ENCODE results near the gene GYS1. TPM values are rescaled to one million over a fixed set of nuclear protein-coding genes. Genes with fewer than 3 reads are reported as not detected.

The GYS1 gene
- 17.3 to 24.3 TPM (median 21.1 TPM) in 5 replicates for total RNA-seq (2022; extraction: Qiagen RNA extraction)

GRCh38 chr19:48993175-48994034 lies at the start of gene GYS1, which contains the start of gene RUVBL2:
Gene GYS1 (minus strand): TSS chr19:48993309. CDS start chr19:48993112, 197 bp downstream.
Gene RUVBL2 (plus strand): TSS chr19:48993887. CDS start chr19:48993912, 25 bp downstream.

GRCh38 chr19:49036815-49037214 lies 43.7 kb upstream of the GYS1 start, which contains the start of gene CGB1:
Gene CGB1 (minus strand): TSS chr19:49036895. CDS start chr19:49036711, 184 bp downstream.

GRCh38 chr19:49031642-49032301 lies 38.7 kb upstream of the GYS1 start, which contains the start of gene CGB2:
Gene CGB2 (plus strand): TSS chr19:49031890. CDS start chr19:49032096, 206 bp downstream.

GRCh38 chr19:49024233-49024632 lies 31.1 kb upstream of the GYS1 start, which contains the start of gene CGB3:
Gene CGB3 (minus strand): TSS chr19:49024333. CDS start chr19:49023971, 362 bp downstream.

GRCh38 chr19:49017041-49017665 lies 24.0 kb upstream of the GYS1 start, which contains the start of gene LHB:
Gene LHB (minus strand): TSS chr19:49017091. CDS start chr19:49017081, 10 bp downstream.

GRCh38 chr19:48965040-48965805 lies 27.9 kb downstream of the GYS1 start, which contains the start of gene FTL:
Gene FTL (plus strand): TSS chr19:48965309. CDS start chr19:48965508, 199 bp downstream.

GRCh38 chr19:48954595-48955307 lies 38.4 kb downstream of the GYS1 start, which contains the start of gene BAX:
Gene BAX (plus strand): TSS chr19:48954875. CDS start chr19:48954929, 54 bp downstream.

GRCh38 chr19:48933382-48933932 lies 59.7 kb downstream of the GYS1 start, which contains the start of gene DHDH:
Gene DHDH (plus strand): TSS chr19:48933699. CDS start chr19:48933722, 23 bp downstream.

Other genes starting within 250 kb of the GYS1 start
- not detected in 5 replicates for gene IZUMO1, start 246.4 kb downstream of the GYS1 start, total RNA-seq (2022; extraction: Qiagen RNA extraction)
- gene FUT1, start 240.7 kb downstream of the GYS1 start, total RNA-seq (2022; extraction: Qiagen RNA extraction): 0.07 to 0.11 TPM (median 0.08 TPM) in 5 replicates
- not detected in 5 replicates for gene FGF21, start 237.8 kb downstream of the GYS1 start, total RNA-seq (2022; extraction: Qiagen RNA extraction)
- gene BCAT2, start 182.3 kb downstream of the GYS1 start, total RNA-seq (2022; extraction: Qiagen RNA extraction): 48.8 to 56.6 TPM (median 56.3 TPM) in 5 replicates
- gene HSD17B14, start 156.8 kb downstream of the GYS1 start, total RNA-seq (2022; extraction: Qiagen RNA extraction): 12.1 to 15.5 TPM (median 13.1 TPM) in 5 replicates
- 1.3 to 1.5 TPM (median 1.4 TPM) in 5 replicates for gene PLEKHA4, start 124.7 kb downstream of the GYS1 start, total RNA-seq (2022; extraction: Qiagen RNA extraction)
- 76.6 to 102 TPM (median 92.1 TPM) in 5 replicates for gene PPP1R15A, start 120.9 kb downstream of the GYS1 start, total RNA-seq (2022; extraction: Qiagen RNA extraction)
- gene TULP2, start 94.6 kb downstream of the GYS1 start, total RNA-seq (2022; extraction: Qiagen RNA extraction): not detected in 5 replicates
- 182 to 210 TPM (median 199 TPM) in 5 replicates for gene NUCB1, start 93.0 kb downstream of the GYS1 start, total RNA-seq (2022; extraction: Qiagen RNA extraction)
- gene DHDH, start 59.6 kb downstream of the GYS1 start, total RNA-seq (2022; extraction: Qiagen RNA extraction): 0.62 to 1.5 TPM (median 1.2 TPM) in 5 replicates
- 254 to 381 TPM (median 326 TPM) in 5 replicates for gene BAX, start 38.4 kb downstream of the GYS1 start, total RNA-seq (2022; extraction: Qiagen RNA extraction)
- 16,748 to 23,741 TPM (median 18,953 TPM) in 5 replicates for gene FTL, start 28.0 kb downstream of the GYS1 start, total RNA-seq (2022; extraction: Qiagen RNA extraction)
- gene RUVBL2, start 578 bp upstream of the GYS1 start, total RNA-seq (2022; extraction: Qiagen RNA extraction): 224 to 281 TPM (median 256 TPM) in 5 replicates
- 0.19 TPM in 1 of 5 replicates, not detected in the others for gene LHB, start 23.8 kb upstream of the GYS1 start, total RNA-seq (2022; extraction: Qiagen RNA extraction)
- gene CGB3, start 31.0 kb upstream of the GYS1 start, total RNA-seq (2022; extraction: Qiagen RNA extraction): not detected in 5 replicates
- 0.12 to 0.36 TPM (median 0.24 TPM) in 4 of 5 replicates, not detected in the other for gene CGB2, start 38.6 kb upstream of the GYS1 start, total RNA-seq (2022; extraction: Qiagen RNA extraction)
- gene CGB1, start 43.6 kb upstream of the GYS1 start, total RNA-seq (2022; extraction: Qiagen RNA extraction): 0.14 TPM in 1 of 5 replicates, not detected in the others
- gene CGB5, start 50.5 kb upstream of the GYS1 start, total RNA-seq (2022; extraction: Qiagen RNA extraction): 0.20 to 0.72 TPM (median 0.42 TPM) in 4 of 5 replicates, not detected in the other
- 1.5 to 3.0 TPM (median 2.7 TPM) in 5 replicates for gene CGB8, start 55.8 kb upstream of the GYS1 start, total RNA-seq (2022; extraction: Qiagen RNA extraction)
- 0.23 to 0.86 TPM (median 0.45 TPM) in 5 replicates for gene CGB7, start 64.4 kb upstream of the GYS1 start, total RNA-seq (2022; extraction: Qiagen RNA extraction)
- 0.24 to 0.75 TPM (median 0.67 TPM) in 5 replicates for gene NTF4, start 71.5 kb upstream of the GYS1 start, total RNA-seq (2022; extraction: Qiagen RNA extraction)
- not detected in 5 replicates for gene KCNA7, start 79.4 kb upstream of the GYS1 start, total RNA-seq (2022; extraction: Qiagen RNA extraction)
- 256 to 381 TPM (median 350 TPM) in 5 replicates for gene SNRNP70, start 92.1 kb upstream of the GYS1 start, total RNA-seq (2022; extraction: Qiagen RNA extraction)
- gene LIN7B, start 121.1 kb upstream of the GYS1 start, total RNA-seq (2022; extraction: Qiagen RNA extraction): 3.6 to 9.0 TPM (median 6.9 TPM) in 5 replicates
- gene C19orf73, start 125.8 kb upstream of the GYS1 start, total RNA-seq (2022; extraction: Qiagen RNA extraction): 0.82 to 1.9 TPM (median 1.3 TPM) in 5 replicates
- 4.2 to 6.2 TPM (median 5.9 TPM) in 5 replicates for gene PPFIA3, start 126.2 kb upstream of the GYS1 start, total RNA-seq (2022; extraction: Qiagen RNA extraction)
- not detected in 5 replicates for gene HRC, start 162.1 kb upstream of the GYS1 start, total RNA-seq (2022; extraction: Qiagen RNA extraction)
- 6.5 to 11.6 TPM (median 8.7 TPM) in 5 replicates for gene TRPM4, start 164.5 kb upstream of the GYS1 start, total RNA-seq (2022; extraction: Qiagen RNA extraction)

Data from A549 treated with dexamethasone at 1 μM for 4 hours (cell line).